Neural cell (in vitro differentiated cells): ENCODE measurements around the gene CCDC86.

ENCODE experiments used
- POLR2AphosphoS5 ChIP-seq: IDR thresholded peaks from 2 replicates; pipeline ENCODE4 v1.6.1; 2012
- RAD21 ChIP-seq: fragments of 450-650 bp; conservative IDR thresholded peaks from 2 replicates; pipeline ENCODE4 v1.6.1; 2014; ENCODE audit warnings: antibody characterized with exemption, mild to moderate bottlenecking, moderate library complexity
- TAF1 ChIP-seq: IDR thresholded peaks from 2 replicates; pipeline ENCODE4 v1.6.1; 2012; ENCODE audit warnings: low read depth
- TF ChIP-seq, protein P1 (sequence below): IDR thresholded peaks from 2 replicates; pipeline ENCODE4 v1.6.1; 2012; ENCODE audit warnings: borderline replicate concordance

DNA sequence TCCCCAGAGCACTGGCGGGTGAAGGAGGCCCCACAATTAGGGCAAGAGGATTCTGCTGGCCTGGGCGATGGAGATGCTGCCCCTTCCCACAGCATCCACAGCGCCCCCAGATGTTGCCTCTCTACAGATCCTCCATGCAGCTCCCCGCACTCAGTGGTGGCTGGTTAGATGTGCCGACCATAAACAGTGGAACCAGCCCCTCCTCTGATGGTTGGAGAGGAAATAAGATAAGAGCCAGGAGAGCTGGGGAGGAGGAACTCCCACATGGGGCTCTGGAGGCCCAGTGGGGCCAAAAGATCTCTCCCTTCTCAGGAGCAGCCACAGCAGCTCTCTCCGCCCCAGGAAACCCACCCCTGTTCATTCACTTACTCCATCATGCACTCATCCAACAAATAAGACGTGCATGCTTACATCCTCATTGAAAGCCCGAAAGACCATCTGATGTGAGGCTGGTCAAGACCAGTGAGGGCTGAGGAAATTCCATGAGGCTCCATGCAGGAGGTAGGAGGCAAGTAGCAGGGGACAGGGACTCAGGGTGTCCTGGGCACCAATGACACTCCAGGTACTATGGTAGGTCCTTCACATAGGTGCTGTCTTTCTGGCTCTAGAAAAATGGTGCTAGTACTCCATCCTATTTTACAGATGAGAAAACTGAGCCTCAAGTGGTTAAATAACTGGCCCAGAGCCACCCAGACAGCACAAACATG is 12.4 kb downstream of the CCDC86 start:
- no peak for TF ChIP-seq RAD21
- TF ChIP-seq, protein P1, sequence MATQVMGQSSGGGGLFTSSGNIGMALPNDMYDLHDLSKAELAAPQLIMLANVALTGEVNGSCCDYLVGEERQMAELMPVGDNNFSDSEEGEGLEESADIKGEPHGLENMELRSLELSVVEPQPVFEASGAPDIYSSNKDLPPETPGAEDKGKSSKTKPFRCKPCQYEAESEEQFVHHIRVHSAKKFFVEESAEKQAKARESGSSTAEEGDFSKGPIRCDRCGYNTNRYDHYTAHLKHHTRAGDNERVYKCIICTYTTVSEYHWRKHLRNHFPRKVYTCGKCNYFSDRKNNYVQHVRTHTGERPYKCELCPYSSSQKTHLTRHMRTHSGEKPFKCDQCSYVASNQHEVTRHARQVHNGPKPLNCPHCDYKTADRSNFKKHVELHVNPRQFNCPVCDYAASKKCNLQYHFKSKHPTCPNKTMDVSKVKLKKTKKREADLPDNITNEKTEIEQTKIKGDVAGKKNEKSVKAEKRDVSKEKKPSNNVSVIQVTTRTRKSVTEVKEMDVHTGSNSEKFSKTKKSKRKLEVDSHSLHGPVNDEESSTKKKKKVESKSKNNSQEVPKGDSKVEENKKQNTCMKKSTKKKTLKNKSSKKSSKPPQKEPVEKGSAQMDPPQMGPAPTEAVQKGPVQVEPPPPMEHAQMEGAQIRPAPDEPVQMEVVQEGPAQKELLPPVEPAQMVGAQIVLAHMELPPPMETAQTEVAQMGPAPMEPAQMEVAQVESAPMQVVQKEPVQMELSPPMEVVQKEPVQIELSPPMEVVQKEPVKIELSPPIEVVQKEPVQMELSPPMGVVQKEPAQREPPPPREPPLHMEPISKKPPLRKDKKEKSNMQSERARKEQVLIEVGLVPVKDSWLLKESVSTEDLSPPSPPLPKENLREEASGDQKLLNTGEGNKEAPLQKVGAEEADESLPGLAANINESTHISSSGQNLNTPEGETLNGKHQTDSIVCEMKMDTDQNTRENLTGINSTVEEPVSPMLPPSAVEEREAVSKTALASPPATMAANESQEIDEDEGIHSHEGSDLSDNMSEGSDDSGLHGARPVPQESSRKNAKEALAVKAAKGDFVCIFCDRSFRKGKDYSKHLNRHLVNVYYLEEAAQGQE = no peak
- TF ChIP-seq TAF1 = no peak
- TF ChIP-seq POLR2AphosphoS5 = no peak
